ENCODE measurements around the gene ACP5.

Gene ACP5

GRCh38 chr19:11587302-11587974 is 10.0 kb upstream of the ACP5 start:
- DNase-seq, result peak; percentile 71
- H3K23ac ChIP-seq (ENCODE audit: low read length in 2 of 2), result no peak overlapping the region

DNA sequence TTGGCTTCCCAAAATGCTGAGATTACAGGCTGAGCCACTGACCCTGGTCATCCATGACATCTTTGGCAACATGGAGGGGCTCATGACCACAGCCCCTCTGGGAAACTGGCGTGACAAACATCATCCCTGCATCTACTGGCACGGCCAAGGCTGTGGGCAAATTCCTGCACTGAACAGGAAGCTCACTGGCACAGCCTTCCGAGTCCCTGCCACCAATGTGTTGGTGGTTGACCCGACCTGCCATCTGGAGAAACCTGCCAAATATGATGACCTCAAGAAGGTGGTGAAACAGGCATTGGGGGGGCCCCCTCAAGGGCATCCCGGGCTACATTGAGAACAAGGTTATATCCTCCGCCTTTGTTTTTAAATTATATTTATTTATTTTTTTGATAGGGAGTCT is 8.9 kb upstream of the ACP5 start:
- Histone ChIP-seq H4K8ac (ENCODE audit: low read length) (no peak overlapping the region), H3K23ac (ENCODE audit: low read length in 2 of 2) (no peak overlapping the region), H3K79me1 (replicated peaks; ENCODE audit: low read length, poor library complexity, severe bottlenecking) (no peaks in the 10 kb centered on the region), H3K4ac (ENCODE audit: low read depth in 1 of 2, low read length in 2 of 2) (no peak overlapping the region), H2BK15ac (ENCODE audit: low read depth, poor library complexity, severe bottlenecking) (no peak overlapping the region), H3K4me3 (ENCODE audit: insufficient read depth in 1 of 2, low read depth in 1 of 2, low read length in 2 of 2) (peak overlapping the region in 1 of 2 experiments; percentile 22), H3K9ac (ENCODE audit: low read length) (no peak overlapping the region), H2AFZ (ENCODE audit: low read depth, low read length) (no peak overlapping the region), H3K36me3 (ENCODE audit: control insufficient read depth in 1 of 2, insufficient read depth in 2 of 2, low read depth in 1 of 2, low read length in 2 of 2) (no peaks in the 10 kb centered on the region), H3K9me3 (ENCODE audit: control insufficient read depth, low read length) (no peaks in the 10 kb centered on the region), H4K91ac (ENCODE audit: low read length) (no peak overlapping the region), H2BK12ac (ENCODE audit: low read length in 2 of 2) (no peak overlapping the region), H3K18ac (ENCODE audit: low read depth in 1 of 2, low read length in 2 of 2) (no peak overlapping the region), H3K27ac (ENCODE audit: low read length, poor library complexity, severe bottlenecking) (no peak overlapping the region), H3K14ac (ENCODE audit: low read length in 2 of 2) (no peak overlapping the region), H2BK120ac (ENCODE audit: low read depth, low read length) (no peak overlapping the region), H3K27me3 (ENCODE audit: control insufficient read depth in 1 of 2, insufficient read depth in 1 of 2, low read length in 2 of 2) (no peaks in the 10 kb centered on the region), H3K4me1 (ENCODE audit: control insufficient read depth, insufficient read depth, low read depth, low read length) (peaks cover 3% of the 10 kb centered on the region), H2AK5ac (ENCODE audit: low read length, severe bottlenecking) (no peak overlapping the region), H3K4me2 (ENCODE audit: low read length, poor library complexity, severe bottlenecking) (no peak overlapping the region), H2BK5ac (ENCODE audit: low read depth, low read length, poor library complexity, severe bottlenecking) (no peak overlapping the region)
- DNase-seq, result no peak
- 72% methylated on average over 4 of the region's 6 CpGs for WGBS

More at GRCh38 chr19:11587302-11587974, 10.0 kb upstream of the ACP5 start:
- no peak overlapping the region for H3K4ac ChIP-seq (ENCODE audit: low read depth in 1 of 2, low read length in 2 of 2)
- peak overlapping the region in 1 of 2 experiments; percentile 41 for H3K4me3 ChIP-seq (ENCODE audit: insufficient read depth in 1 of 2, low read depth in 1 of 2, low read length in 2 of 2)
- H2BK12ac ChIP-seq (ENCODE audit: low read length in 2 of 2), result no peak overlapping the region
- WGBS, result 10% methylated on average over 7 of the region's 7 CpGs
- H3K27ac ChIP-seq (ENCODE audit: low read length, poor library complexity, severe bottlenecking), result no peak overlapping the region
- H3K4me2 ChIP-seq (ENCODE audit: low read length, poor library complexity, severe bottlenecking), result no peak overlapping the region
- no peaks in the 10 kb centered on the region for H3K79me1 ChIP-seq (replicated peaks; ENCODE audit: low read length, poor library complexity, severe bottlenecking)
- no peak overlapping the region for H4K91ac ChIP-seq (ENCODE audit: low read length)
- no peak overlapping the region for H2BK5ac ChIP-seq (ENCODE audit: low read depth, low read length, poor library complexity, severe bottlenecking)
- H2AK5ac ChIP-seq (ENCODE audit: low read length, severe bottlenecking), result no peak overlapping the region
- no peaks in the 10 kb centered on the region for H3K9me3 ChIP-seq (ENCODE audit: control insufficient read depth, low read length)
- no peak overlapping the region for H2AFZ ChIP-seq (ENCODE audit: low read depth, low read length)
- no peak overlapping the region for H2BK120ac ChIP-seq (ENCODE audit: low read depth, low read length)
- H3K18ac ChIP-seq (ENCODE audit: low read depth in 1 of 2, low read length in 2 of 2), result no peak overlapping the region
- H3K14ac ChIP-seq (ENCODE audit: low read length in 2 of 2), result no peak overlapping the region
- no peak overlapping the region for H4K8ac ChIP-seq (ENCODE audit: low read length)
- no peaks in the 10 kb centered on the region for H3K36me3 ChIP-seq (ENCODE audit: control insufficient read depth in 1 of 2, insufficient read depth in 2 of 2, low read depth in 1 of 2, low read length in 2 of 2)
- peak overlapping the region; percentile 69 for H3K9ac ChIP-seq (ENCODE audit: low read length)
- H3K4me1 ChIP-seq (ENCODE audit: control insufficient read depth, insufficient read depth, low read depth, low read length), result peaks cover 3% of the 10 kb centered on the region
- no peaks in the 10 kb centered on the region for H3K27me3 ChIP-seq (ENCODE audit: control insufficient read depth in 1 of 2, insufficient read depth in 1 of 2, low read length in 2 of 2)
- no peak overlapping the region for H2BK15ac ChIP-seq (ENCODE audit: low read depth, poor library complexity, severe bottlenecking)

- no peak overlapping the region for H4K8ac ChIP-seq (ENCODE audit: low read length)
- H2BK15ac ChIP-seq (ENCODE audit: low read depth, poor library complexity, severe bottlenecking), result no peak overlapping the region
- peak overlapping the region; percentile 75 for H3K9ac ChIP-seq (ENCODE audit: low read length)
- no peak overlapping the region for H3K27ac ChIP-seq (ENCODE audit: low read length, poor library complexity, severe bottlenecking)
- no peak overlapping the region for H4K91ac ChIP-seq (ENCODE audit: low read length)
- no peak overlapping the region for H3K4me2 ChIP-seq (ENCODE audit: low read length, poor library complexity, severe bottlenecking)
- H3K27me3 ChIP-seq (ENCODE audit: control insufficient read depth in 1 of 2, insufficient read depth in 1 of 2, low read length in 2 of 2), result peaks cover 6 to 13% of the 10 kb centered on the region in 2 experiments
- H2BK5ac ChIP-seq (ENCODE audit: low read depth, low read length, poor library complexity, severe bottlenecking), result no peak overlapping the region
- H3K9me3 ChIP-seq (ENCODE audit: control insufficient read depth, low read length), result no peaks in the 10 kb centered on the region
- 61% methylated on average over 3 of the region's 3 CpGs for WGBS
- no peak overlapping the region for H2AK5ac ChIP-seq (ENCODE audit: low read length, severe bottlenecking)
- no peak overlapping the region for H3K18ac ChIP-seq (ENCODE audit: low read depth in 1 of 2, low read length in 2 of 2)
- peak; percentile 58 for DNase-seq
- peaks cover 12% of the 10 kb centered on the region for H3K4me1 ChIP-seq (ENCODE audit: control insufficient read depth, insufficient read depth, low read depth, low read length)
- H2AFZ ChIP-seq (ENCODE audit: low read depth, low read length), result no peak overlapping the region
- peak overlapping the region in 1 of 2 experiments; percentile 10 for H3K4ac ChIP-seq (ENCODE audit: low read depth in 1 of 2, low read length in 2 of 2)
- H3K36me3 ChIP-seq (ENCODE audit: control insufficient read depth in 1 of 2, insufficient read depth in 2 of 2, low read depth in 1 of 2, low read length in 2 of 2), result no peaks in the 10 kb centered on the region
- H3K23ac ChIP-seq (ENCODE audit: low read length in 2 of 2), result no peak overlapping the region
- H3K4me3 ChIP-seq (ENCODE audit: insufficient read depth in 1 of 2, low read depth in 1 of 2, low read length in 2 of 2), result peak overlapping the region in 1 of 2 experiments; percentile 41
- H2BK120ac ChIP-seq (ENCODE audit: low read depth, low read length), result no peak overlapping the region
- no peak overlapping the region for H3K14ac ChIP-seq (ENCODE audit: low read length in 2 of 2)
- no peaks in the 10 kb centered on the region for H3K79me1 ChIP-seq (replicated peaks; ENCODE audit: low read length, poor library complexity, severe bottlenecking)
- H2BK12ac ChIP-seq (ENCODE audit: low read length in 2 of 2), result no peak overlapping the region
Measured at GRCh38 chr19:11581740-11582139, 4.3 kb upstream of the ACP5 start.

- H3K4me3 ChIP-seq (ENCODE audit: insufficient read depth in 1 of 2, low read depth in 1 of 2, low read length in 2 of 2), result no peak overlapping the region
- no peaks in the 10 kb centered on the region for H3K36me3 ChIP-seq (ENCODE audit: control insufficient read depth in 1 of 2, insufficient read depth in 2 of 2, low read depth in 1 of 2, low read length in 2 of 2)
- H2BK120ac ChIP-seq (ENCODE audit: low read depth, low read length), result no peak overlapping the region
- H3K23ac ChIP-seq (ENCODE audit: low read length in 2 of 2), result no peak overlapping the region
- no peak overlapping the region for H3K14ac ChIP-seq (ENCODE audit: low read length in 2 of 2)
- H3K18ac ChIP-seq (ENCODE audit: low read depth in 1 of 2, low read length in 2 of 2), result no peak overlapping the region
- H3K4ac ChIP-seq (ENCODE audit: low read depth in 1 of 2, low read length in 2 of 2), result no peak overlapping the region
- no peak overlapping the region for H3K27ac ChIP-seq (ENCODE audit: low read length, poor library complexity, severe bottlenecking)
- no peak for DNase-seq
- H2BK5ac ChIP-seq (ENCODE audit: low read depth, low read length, poor library complexity, severe bottlenecking), result no peak overlapping the region
- H3K9me3 ChIP-seq (ENCODE audit: control insufficient read depth, low read length), result no peaks in the 10 kb centered on the region
- no peak overlapping the region for H4K91ac ChIP-seq (ENCODE audit: low read length)
- H3K4me2 ChIP-seq (ENCODE audit: low read length, poor library complexity, severe bottlenecking), result no peak overlapping the region
- no peaks in the 10 kb centered on the region for H3K79me1 ChIP-seq (replicated peaks; ENCODE audit: low read length, poor library complexity, severe bottlenecking)
- H2BK12ac ChIP-seq (ENCODE audit: low read length in 2 of 2), result no peak overlapping the region
- H2AK5ac ChIP-seq (ENCODE audit: low read length, severe bottlenecking), result no peak overlapping the region
- WGBS, result 100% methylated on average over 1 of the region's 4 CpGs
- no peak overlapping the region for H3K9ac ChIP-seq (ENCODE audit: low read length)
- H4K8ac ChIP-seq (ENCODE audit: low read length), result no peak overlapping the region
- no peak overlapping the region for H2BK15ac ChIP-seq (ENCODE audit: low read depth, poor library complexity, severe bottlenecking)
- H2AFZ ChIP-seq (ENCODE audit: low read depth, low read length), result no peak overlapping the region
- peaks cover 10% of the 10 kb centered on the region for H3K4me1 ChIP-seq (ENCODE audit: control insufficient read depth, insufficient read depth, low read depth, low read length)
- H3K27me3 ChIP-seq (ENCODE audit: control insufficient read depth in 1 of 2, insufficient read depth in 1 of 2, low read length in 2 of 2), result peaks cover 6 to 13% of the 10 kb centered on the region in 2 experiments
Measured at GRCh38 chr19:11580116-11580515, 2.7 kb upstream of the ACP5 start.
